ENCODE results near the gene STRIP1.

The STRIP1 gene

GRCh38 chr1:110048923-110049601 is 14.6 kb downstream of the STRIP1 start:
- in situ Hi-C loops (cut with HindIII; ENCODE audit: low sequenced_read_pairs), result no loop called here
- TF ChIP-seq CTCF (IDR thresholded peaks at IDR 0.05; ENCODE audit: low read depth, low read length, missing control alignments), result no peak
- DNase-seq (ENCODE audit: low read depth), result no peak
- no peak overlapping the region for H3K4me3 ChIP-seq (ENCODE audit: low read depth, low read length)

- H3K4me3 ChIP-seq (ENCODE audit: low read depth, low read length), result no peak overlapping the region
- no peak for TF ChIP-seq CTCF (IDR thresholded peaks at IDR 0.05; ENCODE audit: low read depth, low read length, missing control alignments)
- no peak for DNase-seq (ENCODE audit: low read depth)
- in situ Hi-C loops (cut with HindIII; ENCODE audit: low sequenced_read_pairs), result no loop called here
Measured at GRCh38 chr1:110049801-110050601, 15.6 kb downstream of the STRIP1 start.

- in situ Hi-C loops (cut with HindIII; ENCODE audit: low sequenced_read_pairs), result no loop called here
- H3K4me3 ChIP-seq (ENCODE audit: low read depth, low read length), result no peak overlapping the region
- no peak for DNase-seq (ENCODE audit: low read depth)
- TF ChIP-seq CTCF (IDR thresholded peaks at IDR 0.05; ENCODE audit: low read depth, low read length, missing control alignments), result no peak
Measured at GRCh38 chr1:110050602-110051261, 16.3 kb downstream of the STRIP1 start.

GRCh38 chr1:110051262-110051648 is 16.8 kb downstream of the STRIP1 start:
- TF ChIP-seq CTCF (IDR thresholded peaks at IDR 0.05; ENCODE audit: low read depth, low read length, missing control alignments), result no peak
- in situ Hi-C loops (cut with HindIII; ENCODE audit: low sequenced_read_pairs), result no loop called here
- no peak for DNase-seq (ENCODE audit: low read depth)
- no peak overlapping the region for H3K4me3 ChIP-seq (ENCODE audit: low read depth, low read length)

GRCh38 chr1:110053552-110054428 is 19.4 kb downstream of the STRIP1 start:
- no peak overlapping the region for H3K4me3 ChIP-seq (ENCODE audit: low read depth, low read length)
- in situ Hi-C loops (cut with HindIII; ENCODE audit: low sequenced_read_pairs), result no loop called here
- TF ChIP-seq CTCF (IDR thresholded peaks at IDR 0.05; ENCODE audit: low read depth, low read length, missing control alignments), result peak; percentile 98
- no peak for DNase-seq (ENCODE audit: low read depth)
